Kidney (tissue), 14 donors: Measurements from ENCODE around the gene ELMO2. TPM values are rescaled to one million over a fixed set of nuclear protein-coding genes. Genes with fewer than 3 reads are reported as not detected.
A peak's percentile ranks its signal among the peaks of the same experiment; 100 is the strongest.

ENCODE experiments used
- DNase-seq, 5 donors: peaks; one replicate each; pipeline ENCODE4 v3.0.0-alpha.2; 2013 to 2020
- FAIRE-seq: peaks from 2 replicates; lab custom pipeline; 2012; peaks lifted over from hg19 to GRCh38; lab: Jason Lieb, UNC
- H3K27ac ChIP-seq, 2 donors: one replicate each; pipeline ENCODE4 v1.7.0; 2013; ENCODE audit warnings: low read depth in 2 of 2, low read length in 2 of 2, inconsistent platforms in 1 of 2
- H3K27me3 ChIP-seq: one replicate; pipeline ENCODE4 v1.7.1; 2013; ENCODE audit warnings: low read length, inconsistent platforms; ENCODE audit not compliant: control insufficient read depth, insufficient read depth
- H3K36me3 ChIP-seq, 3 donors: one replicate each; pipeline versions ENCODE4 v1.7.0 to v1.7.1; 2013; ENCODE audit warnings: low read length in 3 of 3, control low read depth in 1 of 3, inconsistent platforms in 1 of 3; ENCODE audit not compliant: insufficient read depth in 3 of 3, control insufficient read depth in 2 of 3
- H3K4me1 ChIP-seq, 3 donors: one replicate each; pipeline versions ENCODE4 v1.7.0 to v1.7.1; 2013; ENCODE audit warnings: low read length in 3 of 3, inconsistent platforms in 1 of 3, low read depth in 1 of 3; ENCODE audit not compliant: control insufficient read depth in 2 of 3, insufficient read depth in 2 of 3
- H3K4me3 ChIP-seq, 3 donors: one replicate each; pipeline versions ENCODE4 v1.7.0 to v1.8.1; 2013; ENCODE audit warnings: low read length in 3 of 3, control low read depth in 1 of 3, inconsistent platforms in 1 of 3
- H3K9ac ChIP-seq, 3 donors: one replicate each; pipeline versions ENCODE4 v1.7.0 to v1.7.1; 2013; ENCODE audit warnings: low read length in 3 of 3, control low read depth in 1 of 3, inconsistent platforms in 1 of 3
- H3K9me3 ChIP-seq, 3 donors: one replicate each; pipeline versions ENCODE4 v1.7.0 to v1.7.1; 2013; ENCODE audit warnings: low read length in 3 of 3, control low read depth in 1 of 3, inconsistent platforms in 1 of 3; ENCODE audit not compliant: control insufficient read depth in 2 of 3, insufficient read depth in 1 of 3
- intact Hi-C: fragments of 100-400 bp; cut with DNase I; formaldehyde crosslinking; loops from one replicate; pipeline ENCODE4 v1.11.1; 2022
- polyA plus RNA-seq: library from polyadenylated mRNA; stranded (reverse); fragments of 350-450 nt; fragmentation: Illumina TruSeq; extraction: RNeasy Lipid Tissue Mini Kit (QIAGEN cat#74804); gene quantifications from one replicate; pipeline ENCODE4 v1.2.3, GENCODE V29; 2014; ENCODE audit warnings: low read depth, low replicate concordance; ENCODE audit not compliant: insufficient read depth
- total RNA-seq: library from RNA; stranded (reverse); fragmentation: NEBNext Ultra II Directional; extraction: Animal tissue kit (Norgen Biotek cat#: 25700); gene quantifications from one replicate; pipeline ENCODE4 v1.2.1, GENCODE V29; 2021
- TF ChIP-seq, protein P1 (sequence below): IDR thresholded peaks from 3 replicates; pipeline ENCODE4 v1.5.1; 2012; ENCODE audit warnings: mild to moderate bottlenecking, moderate library complexity, borderline replicate concordance; ENCODE audit not compliant: insufficient read depth; ENCODE audit errors: extremely low read depth
- donor health status: control.
- donor health status: control.
- donor health status: control.
- donor health status: control.
- donor health status: control.
- donor health status: DM: yes; HTN: yes; CAD: no.
- donor health status: Normal renal cell carcinoma (clear cell type).

The ELMO2 gene
- total and polyA plus RNA-seq, 2 donors from 2014 or later = 21.0 to 43.0 TPM

DNA sequence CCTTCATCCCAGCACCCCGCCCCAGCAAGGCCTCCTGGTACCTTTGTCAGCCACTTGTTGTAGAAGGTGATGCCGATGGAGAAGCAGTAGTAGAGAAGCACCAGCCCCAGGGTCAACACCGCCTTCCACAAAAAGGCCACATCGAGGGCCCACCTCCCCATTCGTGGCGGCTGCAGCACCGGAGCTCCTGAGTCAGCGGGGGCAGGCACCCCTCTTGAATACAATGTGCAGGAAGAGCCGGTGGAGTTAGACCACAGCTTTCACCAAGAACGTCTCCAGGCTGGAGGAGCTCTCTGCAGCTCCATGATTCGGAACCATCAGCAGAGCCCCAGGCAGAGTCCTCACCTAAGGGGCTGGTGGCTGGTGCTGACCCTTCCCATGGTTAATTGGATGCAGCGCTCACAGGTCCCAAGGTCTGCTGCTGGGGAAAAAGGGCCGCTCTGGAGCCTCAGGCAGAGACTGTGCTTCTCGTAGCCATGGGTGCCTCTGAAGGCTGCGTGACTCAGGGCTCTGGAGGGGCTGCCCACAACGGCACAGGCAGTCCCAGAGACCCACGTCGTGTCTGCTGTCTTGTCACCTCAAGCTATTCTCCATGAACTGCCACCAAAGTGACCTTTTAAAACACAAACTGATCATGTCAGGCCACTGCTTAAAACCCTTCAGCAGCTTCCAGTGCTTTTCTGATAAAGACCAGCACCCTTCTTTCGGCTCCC, 47.9 kb downstream of the ELMO2 start:
- H3K36me3 ChIP-seq = peaks cover 0 to 5% (median 4%) of the 10 kb centered on the region in 3 donors
- no peak overlapping the region for H3K27ac ChIP-seq
- DNase-seq = no peak
- H3K27me3 ChIP-seq = no peaks in the 10 kb centered on the region
- H3K4me1 ChIP-seq = peaks cover 3 to 27% (median 9%) of the 10 kb centered on the region in 3 donors
- intact Hi-C loops = no loop called here
- H3K9ac ChIP-seq = no peak overlapping the region
- no peak for FAIRE-seq
- H3K9me3 ChIP-seq = no peaks in the 10 kb centered on the region
- TF ChIP-seq, protein P1, sequence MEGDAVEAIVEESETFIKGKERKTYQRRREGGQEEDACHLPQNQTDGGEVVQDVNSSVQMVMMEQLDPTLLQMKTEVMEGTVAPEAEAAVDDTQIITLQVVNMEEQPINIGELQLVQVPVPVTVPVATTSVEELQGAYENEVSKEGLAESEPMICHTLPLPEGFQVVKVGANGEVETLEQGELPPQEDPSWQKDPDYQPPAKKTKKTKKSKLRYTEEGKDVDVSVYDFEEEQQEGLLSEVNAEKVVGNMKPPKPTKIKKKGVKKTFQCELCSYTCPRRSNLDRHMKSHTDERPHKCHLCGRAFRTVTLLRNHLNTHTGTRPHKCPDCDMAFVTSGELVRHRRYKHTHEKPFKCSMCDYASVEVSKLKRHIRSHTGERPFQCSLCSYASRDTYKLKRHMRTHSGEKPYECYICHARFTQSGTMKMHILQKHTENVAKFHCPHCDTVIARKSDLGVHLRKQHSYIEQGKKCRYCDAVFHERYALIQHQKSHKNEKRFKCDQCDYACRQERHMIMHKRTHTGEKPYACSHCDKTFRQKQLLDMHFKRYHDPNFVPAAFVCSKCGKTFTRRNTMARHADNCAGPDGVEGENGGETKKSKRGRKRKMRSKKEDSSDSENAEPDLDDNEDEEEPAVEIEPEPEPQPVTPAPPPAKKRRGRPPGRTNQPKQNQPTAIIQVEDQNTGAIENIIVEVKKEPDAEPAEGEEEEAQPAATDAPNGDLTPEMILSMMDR = no peak
- no peak overlapping the region for H3K4me3 ChIP-seq

GRCh38 chr20:46357030-46357514, 49.3 kb downstream of the ELMO2 start:
- H3K4me1 ChIP-seq = peaks cover 0 to 19% (median 5%) of the 10 kb centered on the region in 3 donors
- H3K9me3 ChIP-seq = no peaks in the 10 kb centered on the region
- no peak for FAIRE-seq

DNA sequence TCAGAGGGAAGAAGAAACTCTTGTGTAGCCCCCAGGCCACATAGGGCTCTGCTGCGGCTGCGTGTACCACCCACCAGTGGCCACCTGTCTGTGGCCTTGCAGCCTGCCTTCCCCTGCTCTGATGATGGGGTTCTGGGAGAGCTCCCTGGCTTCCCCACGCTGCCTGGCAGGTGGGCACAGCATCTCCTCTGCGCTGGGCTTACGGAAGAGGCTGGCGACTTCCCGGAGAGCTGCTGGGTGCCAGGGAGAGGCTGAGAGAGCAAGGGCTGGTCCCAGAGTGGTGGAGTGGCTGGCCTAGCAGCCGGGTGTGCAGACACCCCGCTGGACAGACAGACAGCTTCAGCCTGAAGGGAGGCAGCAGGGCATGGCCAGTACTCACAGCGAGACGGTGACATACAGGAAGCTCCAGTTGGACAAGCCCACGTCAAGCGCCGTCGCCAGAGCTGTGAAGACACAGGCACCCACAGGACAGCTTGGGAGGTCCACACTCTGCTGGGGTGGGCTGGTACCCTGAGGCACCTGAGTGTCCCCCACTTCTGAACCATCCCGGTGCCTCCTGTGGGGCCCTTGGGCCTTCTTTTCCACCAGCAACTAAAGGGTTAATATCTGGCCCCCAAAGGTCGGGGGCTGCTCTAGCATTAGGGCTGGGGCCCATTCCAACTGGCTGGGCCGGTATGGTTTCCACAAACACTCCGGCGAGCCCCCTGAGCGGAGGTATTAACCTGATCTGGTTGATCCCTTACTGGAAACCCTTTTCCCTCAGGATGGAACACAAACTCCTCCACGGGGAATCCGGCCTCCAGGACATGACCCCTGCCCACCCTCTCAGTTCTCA, 50.0 kb downstream of the ELMO2 start:
- no peak overlapping the region for H3K4me3 ChIP-seq
- no peak overlapping the region for H3K27ac ChIP-seq
- H3K4me1 ChIP-seq = peaks cover 0 to 14% (median 5%) of the 10 kb centered on the region in 3 donors
- intact Hi-C loops = no loop called here
- TF ChIP-seq, protein P1 = no peak
- DNase-seq (no peak), FAIRE-seq (no peak)
- peak overlapping the region in 1 of 3 donors; percentile 26 for H3K9ac ChIP-seq
- no peaks in the 10 kb centered on the region for H3K9me3 ChIP-seq
- no peaks in the 10 kb centered on the region for H3K27me3 ChIP-seq
- peaks cover 0 to 8% (median 4%) of the 10 kb centered on the region in 3 donors for H3K36me3 ChIP-seq

More at GRCh38 chr20:46357030-46357514, 49.3 kb downstream of the ELMO2 start:
- Histone ChIP-seq H3K9ac (peak overlapping the region in 1 of 3 donors; percentile 26), H3K36me3 (peaks cover 0 to 5% (median 4%) of the 10 kb centered on the region in 3 donors), H3K27ac (no peak overlapping the region), H3K4me3 (no peak overlapping the region), H3K27me3 (no peaks in the 10 kb centered on the region)
- DNase-seq = peak in 3 of 5 donors; percentile 43 to 47 (median 44)
- intact Hi-C loops = no loop called here
- TF ChIP-seq, protein P1 = no peak
